WTC11 (cell line): ENCODE data around the gene MIER2. TPM values are rescaled to one million over a fixed set of nuclear protein-coding genes. Genes with fewer than 3 reads are reported as not detected.

Source experiments
- ATAC-seq: fragments of 200-7000 bp; cut with Tn5 transposase; 2 replicates; pipeline ENCODE4 v1.10.0; 2021; ENCODE audit warnings: mild to moderate bottlenecking, moderate library complexity
- CTCF ChIA-PET: fragments of 300-600 bp; sonication (Branson Sonifier 250); formaldehyde crosslinking; loops from one replicate; lab custom pipeline; 2021; ENCODE audit warnings: antibody characterized with exemption; lab: Charles Lee
- POLR2A ChIA-PET: fragments of 350-600 bp; sonication (Branson Sonifier 250); formaldehyde crosslinking; loops from one replicate; lab custom pipeline; 2021; ENCODE audit warnings: antibody characterized with exemption; lab: Charles Lee
- DNase-seq: peaks from one replicate; pipeline ENCODE4 v3.0.0; 2021; ENCODE audit warnings: low spot score
- H3K27ac Mint-ChIP-seq: 2 replicates; pipeline ENCODE4 v1.8.0; 2021; ENCODE audit warnings: mixed read lengths
- H3K27me3 Mint-ChIP-seq: 2 replicates; pipeline ENCODE4 v1.8.0; 2021; ENCODE audit warnings: low read depth, mild to moderate bottlenecking, moderate library complexity, mixed read lengths
- H3K36me3 Mint-ChIP-seq: 2 replicates; pipeline ENCODE4 v1.8.0; 2021; ENCODE audit warnings: mixed read lengths
- H3K4me1 Mint-ChIP-seq: 2 replicates; pipeline ENCODE4 v1.8.0; 2022; ENCODE audit warnings: mixed read lengths
- H3K4me3 Mint-ChIP-seq: 2 replicates; pipeline ENCODE4 v1.8.0; 2021; ENCODE audit warnings: mild to moderate bottlenecking, moderate library complexity, mixed read lengths
- H3K9me3 Mint-ChIP-seq: 2 replicates; pipeline ENCODE4 v1.8.0; 2021; ENCODE audit warnings: mixed read lengths
- E2F4 ChIP-seq: sonication (generic); formaldehyde crosslinking; IDR thresholded peaks from 2 replicates; pipeline ENCODE4 v1.8.1; 2022; ENCODE audit warnings: low read depth, mild to moderate bottlenecking, moderate library complexity, missing genetic modification reagents, borderline replicate concordance
- ETV6 ChIP-seq: sonication (generic); formaldehyde crosslinking; IDR thresholded peaks from 2 replicates; pipeline ENCODE4 v1.8.1; 2022; ENCODE audit warnings: mild to moderate bottlenecking, missing genetic modification reagents
- FOXK1 ChIP-seq: sonication (generic); formaldehyde crosslinking; IDR thresholded peaks from 2 replicates; pipeline ENCODE4 v1.8.0; 2022; ENCODE audit warnings: mild to moderate bottlenecking, moderate library complexity, missing genetic modification reagents
- FOXP4 ChIP-seq: sonication (generic); formaldehyde crosslinking; IDR thresholded peaks from 2 replicates; pipeline ENCODE4 v1.8.0; 2022; ENCODE audit warnings: mild to moderate bottlenecking, missing genetic modification reagents
- JUN ChIP-seq: sonication (generic); formaldehyde crosslinking; IDR thresholded peaks from 2 replicates; pipeline ENCODE4 v1.8.0; 2023; ENCODE audit warnings: mild to moderate bottlenecking, missing genetic modification reagents
- MXD4 ChIP-seq: fragments of 250-450 bp; sonication (Bioruptor Pico); IDR thresholded peaks from 2 replicates; pipeline ENCODE4 v1.8.0; 2021; ENCODE audit warnings: mild to moderate bottlenecking, moderate library complexity, borderline replicate concordance
- NFATC4 ChIP-seq: fragments of 250-450 bp; sonication (Bioruptor Pico); IDR thresholded peaks from 2 replicates; pipeline ENCODE4 v1.9.0; 2021; ENCODE audit warnings: mild to moderate bottlenecking
- NFE2L1 ChIP-seq: sonication (generic); formaldehyde crosslinking; IDR thresholded peaks from 2 replicates; pipeline ENCODE4 v1.8.1; 2023; ENCODE audit warnings: missing genetic modification reagents
- NFYB ChIP-seq: sonication (generic); formaldehyde crosslinking; conservative IDR thresholded peaks from 2 replicates; pipeline ENCODE4 v1.8.0; 2022; ENCODE audit warnings: low read depth, missing genetic modification reagents
- NR1H2 ChIP-seq: sonication (generic); formaldehyde crosslinking; IDR thresholded peaks from 2 replicates; pipeline ENCODE4 v1.9.0; 2021; ENCODE audit warnings: mild to moderate bottlenecking, moderate library complexity, missing genetic modification reagents
- RORB ChIP-seq: fragments of 250-450 bp; sonication (Bioruptor Pico); IDR thresholded peaks from 2 replicates; pipeline ENCODE4 v1.9.0; 2021; ENCODE audit warnings: mild to moderate bottlenecking
- SMAD3 ChIP-seq: sonication (generic); formaldehyde crosslinking; IDR thresholded peaks from 2 replicates; pipeline ENCODE4 v1.8.0; 2022; ENCODE audit warnings: missing genetic modification reagents, mild to moderate bottlenecking, borderline replicate concordance
- SMAD4 ChIP-seq: sonication (generic); formaldehyde crosslinking; IDR thresholded peaks from 2 replicates; pipeline ENCODE4 v1.8.0; 2022; ENCODE audit warnings: mild to moderate bottlenecking, missing genetic modification reagents
- SP1 ChIP-seq: sonication (generic); formaldehyde crosslinking; conservative IDR thresholded peaks from 2 replicates; pipeline ENCODE4 v1.8.1; 2022; ENCODE audit warnings: missing genetic modification reagents
- TEAD1 ChIP-seq: sonication (generic); formaldehyde crosslinking; IDR thresholded peaks from 2 replicates; pipeline ENCODE4 v1.8.0; 2022; ENCODE audit warnings: mild to moderate bottlenecking, missing genetic modification reagents
- ZBTB21 ChIP-seq: sonication (generic); formaldehyde crosslinking; IDR thresholded peaks from 2 replicates; pipeline ENCODE4 v1.8.1; 2023; ENCODE audit warnings: mild to moderate bottlenecking, missing genetic modification reagents, borderline replicate concordance
- ZBTB43 ChIP-seq: sonication (generic); formaldehyde crosslinking; IDR thresholded peaks from 2 replicates; pipeline ENCODE4 v1.8.1; 2023; ENCODE audit warnings: mild to moderate bottlenecking, missing genetic modification reagents
- ZNF532 ChIP-seq: fragments of 250-450 bp; sonication (Bioruptor Pico); IDR thresholded peaks from 2 replicates; pipeline ENCODE4 v1.9.0; 2021; ENCODE audit warnings: mild to moderate bottlenecking, borderline replicate concordance
- ZNF671 ChIP-seq: fragments of 250-450 bp; sonication (Bioruptor Pico); IDR thresholded peaks from 2 replicates; pipeline ENCODE4 v1.8.0; 2021; ENCODE audit warnings: mild to moderate bottlenecking
- total RNA-seq: library from RNA; stranded (reverse); gene quantifications from 3 replicates; pipeline ENCODE4 v1.2.3, GENCODE V29; 2021

The MIER2 gene
- total RNA-seq, 1 experiment from 2014 or later: 56.3 TPM

GRCh38 chr19:371501-372168 is 27.0 kb upstream of the MIER2 start:
- CTCF ChIA-PET: interaction anchor here (0.9 to 1.5 kb wide), 3 partner anchors 13 to 139 kb away, joined by 3 to 6 read pairs (median 4); no protein-coding TSS in a partner anchor

GRCh38 chr19:370641-371330 is 26.2 kb upstream of the MIER2 start:
- TF ChIP-seq FOXK1 (CRISPR knock-in tag) (no peak), TEAD1 (CRISPR knock-in tag) (no peak)

More at GRCh38 chr19:371501-372168, 27.0 kb upstream of the MIER2 start:
- Mint-ChIP-seq H3K27ac (no peak overlapping the region), H3K9me3 (no peaks in the 10 kb centered on the region), H3K36me3 (no peaks in the 10 kb centered on the region), H3K4me1 (no peaks in the 10 kb centered on the region; the same call in 1 of the 2 replicates), H3K4me3 (no peak overlapping the region), H3K27me3 (no peaks in the 10 kb centered on the region; the same call in 1 of the 2 replicates)
- no peak for DNase-seq
- no peak for TF ChIP-seq ZBTB21
- TF ChIP-seq SMAD4 (CRISPR knock-in tag): no peak
- no peak for TF ChIP-seq E2F4 (CRISPR knock-in tag)
- no peak for TF ChIP-seq SP1 (CRISPR knock-in tag)
- no peak for TF ChIP-seq FOXP4 (CRISPR knock-in tag)
- TF ChIP-seq SMAD3 (CRISPR knock-in tag): no peak
- TF ChIP-seq ETV6: no peak
- TF ChIP-seq NR1H2: no peak
- TF ChIP-seq RORB (CRISPR knock-in tag): no peak
- no peak for TF ChIP-seq ZNF671 (CRISPR knock-in tag)
- POLR2A ChIA-PET: no interaction called here
- ATAC-seq: no peak

DNA sequence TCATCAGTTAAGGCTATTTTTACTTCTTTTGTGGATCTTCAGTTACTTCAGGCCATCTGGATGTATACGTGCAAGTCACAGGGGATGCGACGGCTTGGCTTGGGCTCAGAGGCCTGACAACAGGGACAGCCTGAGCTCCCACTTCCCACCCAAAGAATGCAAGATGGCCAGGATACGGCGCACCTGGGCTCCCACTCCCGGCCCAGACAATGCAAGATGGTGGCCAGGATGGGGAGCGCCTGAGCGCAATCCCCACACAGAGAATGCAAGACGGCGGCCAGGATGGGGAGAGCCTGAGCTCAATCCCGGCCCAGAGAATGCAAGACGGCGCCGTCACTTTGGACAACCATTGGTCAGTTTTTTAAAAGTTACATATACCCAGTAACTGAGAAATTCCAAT is 25.3 kb upstream of the MIER2 start:
- TF ChIP-seq MXD4 (no peak), NFE2L1 (CRISPR knock-in tag) (no peak), ZBTB43 (CRISPR knock-in tag) (no peak), NFATC4 (CRISPR knock-in tag) (no peak), NFYB (CRISPR knock-in tag) (no peak), JUN (CRISPR knock-in tag) (no peak), FOXP4 (CRISPR knock-in tag) (no peak), ZNF532 (no peak)
- DNase-seq: no peak
- ATAC-seq: no peak
- Mint-ChIP-seq H3K36me3 (no peaks in the 10 kb centered on the region), H3K4me3 (no peak overlapping the region), H3K9me3 (no peaks in the 10 kb centered on the region), H3K4me1 (no peaks in the 10 kb centered on the region), H3K27ac (no peak overlapping the region), H3K27me3 (no peaks in the 10 kb centered on the region; the same call in 1 of the 2 replicates)
- CTCF ChIA-PET: interaction anchor here (1.5 kb wide), 1 partner anchor 141 kb away, joined by 4 read pairs; no protein-coding TSS in a partner anchor
- POLR2A ChIA-PET: no interaction called here

More at GRCh38 chr19:370641-371330, 26.2 kb upstream of the MIER2 start:
- Mint-ChIP-seq H3K4me3 (no peak overlapping the region), H3K27ac (no peak overlapping the region), H3K36me3 (no peaks in the 10 kb centered on the region), H3K4me1 (no peaks in the 10 kb centered on the region; the same call in 1 of the 2 replicates), H3K9me3 (no peaks in the 10 kb centered on the region), H3K27me3 (no peaks in the 10 kb centered on the region; the same call in 1 of the 2 replicates)
- ChIA-PET POLR2A (no interaction called here), CTCF (interaction anchor here (0.9 to 1.5 kb wide), 3 partner anchors 14 to 140 kb away, joined by 3 to 6 read pairs (median 4); no protein-coding TSS in a partner anchor)
- ATAC-seq (no peak), DNase-seq (no peak)
